Measurements from ENCODE around the gene NT5C1A.

DNA sequence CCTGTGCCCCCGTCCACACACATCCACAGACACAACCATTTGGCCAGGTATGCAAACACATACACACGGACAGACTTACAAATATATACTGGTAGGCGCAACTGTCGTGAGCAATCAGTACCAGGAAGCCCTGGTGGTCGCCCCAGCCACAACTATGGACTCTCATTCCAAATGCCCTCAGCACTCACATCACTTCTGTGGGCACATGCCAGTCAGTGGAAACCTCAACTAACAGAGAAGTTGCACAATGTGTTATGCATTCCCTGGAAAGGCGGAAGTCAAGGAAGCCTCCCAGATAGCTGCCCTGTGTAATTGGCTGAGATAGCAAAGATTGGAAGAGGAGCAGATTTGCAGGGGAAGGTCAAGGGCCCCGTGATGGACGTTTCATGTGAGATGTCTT is 31.0 kb downstream of the NT5C1A start:
- TF ChIP-seq NFIC (IDR thresholded peaks at IDR 0.05) (no peak), CEBPB (IDR thresholded peaks at IDR 0.05) (no peak), EGR1 (IDR thresholded peaks at IDR 0.05) (no peak), EP300 (IDR thresholded peaks at IDR 0.05; ENCODE audit: borderline replicate concordance) (no peak), RAD21 (IDR thresholded peaks at IDR 0.05; ENCODE audit: low read depth) (no peak), YY1 (IDR thresholded peaks at IDR 0.05; ENCODE audit: low read depth) (no peak), FOXM1 (IDR thresholded peaks at IDR 0.05; ENCODE audit: borderline replicate concordance, low read depth) (no peak), TAF1 (IDR thresholded peaks at IDR 0.05; ENCODE audit: low read depth) (no peak), CREB1 (IDR thresholded peaks at IDR 0.05; ENCODE audit: low read depth) (no peak)
- TF ChIP-seq, protein P1, sequence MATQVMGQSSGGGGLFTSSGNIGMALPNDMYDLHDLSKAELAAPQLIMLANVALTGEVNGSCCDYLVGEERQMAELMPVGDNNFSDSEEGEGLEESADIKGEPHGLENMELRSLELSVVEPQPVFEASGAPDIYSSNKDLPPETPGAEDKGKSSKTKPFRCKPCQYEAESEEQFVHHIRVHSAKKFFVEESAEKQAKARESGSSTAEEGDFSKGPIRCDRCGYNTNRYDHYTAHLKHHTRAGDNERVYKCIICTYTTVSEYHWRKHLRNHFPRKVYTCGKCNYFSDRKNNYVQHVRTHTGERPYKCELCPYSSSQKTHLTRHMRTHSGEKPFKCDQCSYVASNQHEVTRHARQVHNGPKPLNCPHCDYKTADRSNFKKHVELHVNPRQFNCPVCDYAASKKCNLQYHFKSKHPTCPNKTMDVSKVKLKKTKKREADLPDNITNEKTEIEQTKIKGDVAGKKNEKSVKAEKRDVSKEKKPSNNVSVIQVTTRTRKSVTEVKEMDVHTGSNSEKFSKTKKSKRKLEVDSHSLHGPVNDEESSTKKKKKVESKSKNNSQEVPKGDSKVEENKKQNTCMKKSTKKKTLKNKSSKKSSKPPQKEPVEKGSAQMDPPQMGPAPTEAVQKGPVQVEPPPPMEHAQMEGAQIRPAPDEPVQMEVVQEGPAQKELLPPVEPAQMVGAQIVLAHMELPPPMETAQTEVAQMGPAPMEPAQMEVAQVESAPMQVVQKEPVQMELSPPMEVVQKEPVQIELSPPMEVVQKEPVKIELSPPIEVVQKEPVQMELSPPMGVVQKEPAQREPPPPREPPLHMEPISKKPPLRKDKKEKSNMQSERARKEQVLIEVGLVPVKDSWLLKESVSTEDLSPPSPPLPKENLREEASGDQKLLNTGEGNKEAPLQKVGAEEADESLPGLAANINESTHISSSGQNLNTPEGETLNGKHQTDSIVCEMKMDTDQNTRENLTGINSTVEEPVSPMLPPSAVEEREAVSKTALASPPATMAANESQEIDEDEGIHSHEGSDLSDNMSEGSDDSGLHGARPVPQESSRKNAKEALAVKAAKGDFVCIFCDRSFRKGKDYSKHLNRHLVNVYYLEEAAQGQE (IDR thresholded peaks at IDR 0.05; ENCODE audit: low read depth), result no peak
